GM12864 (cell line): ENCODE results near the gene TGFBR3.
A peak's percentile ranks its signal among the peaks of the same experiment; 100 is the strongest.

ENCODE experiments used
- DNase-seq: peaks from one replicate; pipeline ENCODE4 v3.0.0-alpha.2; 2011; ENCODE audit warnings: low read depth
- H3K4me3 ChIP-seq: 2 replicates; pipeline ENCODE4 v1.5.1; 2011; ENCODE audit warnings: mild to moderate bottlenecking, low read depth, low read length, control low read depth
- CTCF ChIP-seq: IDR thresholded peaks from 2 replicates; pipeline ENCODE4 v1.5.1; 2011; ENCODE audit warnings: low read depth, mild to moderate bottlenecking, moderate library complexity, low read length, control low read depth, inconsistent platforms; ENCODE audit errors: missing control alignments

The TGFBR3 gene

GRCh38 chr1:91884459-91885212 is 1.3 kb downstream of the TGFBR3 start:
- peak overlapping the region; percentile 90 for H3K4me3 ChIP-seq
- no peak for DNase-seq
- no peak for TF ChIP-seq CTCF

- DNase-seq: no peak
- peak; percentile 46 for TF ChIP-seq CTCF
- H3K4me3 ChIP-seq: no peak overlapping the region
Measured at GRCh38 chr1:91883470-91883869, 2.5 kb downstream of the TGFBR3 start.

GRCh38 chr1:91881280-91881679 is 4.7 kb downstream of the TGFBR3 start:
- no peak for TF ChIP-seq CTCF

GRCh38 chr1:91879733-91880132 is 6.2 kb downstream of the TGFBR3 start:
- no peak overlapping the region for H3K4me3 ChIP-seq
- TF ChIP-seq CTCF: no peak
- no peak for DNase-seq

More at GRCh38 chr1:91881280-91881679, 4.7 kb downstream of the TGFBR3 start:
- no peak overlapping the region for H3K4me3 ChIP-seq
- no peak for DNase-seq

- TF ChIP-seq CTCF: no peak
- no peak overlapping the region; the same call in 1 of the 2 replicates for H3K4me3 ChIP-seq
- no peak for DNase-seq
Measured at GRCh38 chr1:91877574-91878208, 8.3 kb downstream of the TGFBR3 start.

GRCh38 chr1:91876781-91877573 is 9.0 kb downstream of the TGFBR3 start:
- no peak for DNase-seq
- no peak overlapping the region for H3K4me3 ChIP-seq
- no peak for TF ChIP-seq CTCF
